GM19043 (cell line): ENCODE results near the gene TGOLN2.

ENCODE experiments used
- ATAC-seq: cut with Tn5 transposase; IDR thresholded peaks from one replicate; pipeline ENCODE4 v1.9.1; 2021; ENCODE audit warnings: low read depth; ENCODE audit not compliant: unreplicated experiment

TGOLN2 gene

DNA sequence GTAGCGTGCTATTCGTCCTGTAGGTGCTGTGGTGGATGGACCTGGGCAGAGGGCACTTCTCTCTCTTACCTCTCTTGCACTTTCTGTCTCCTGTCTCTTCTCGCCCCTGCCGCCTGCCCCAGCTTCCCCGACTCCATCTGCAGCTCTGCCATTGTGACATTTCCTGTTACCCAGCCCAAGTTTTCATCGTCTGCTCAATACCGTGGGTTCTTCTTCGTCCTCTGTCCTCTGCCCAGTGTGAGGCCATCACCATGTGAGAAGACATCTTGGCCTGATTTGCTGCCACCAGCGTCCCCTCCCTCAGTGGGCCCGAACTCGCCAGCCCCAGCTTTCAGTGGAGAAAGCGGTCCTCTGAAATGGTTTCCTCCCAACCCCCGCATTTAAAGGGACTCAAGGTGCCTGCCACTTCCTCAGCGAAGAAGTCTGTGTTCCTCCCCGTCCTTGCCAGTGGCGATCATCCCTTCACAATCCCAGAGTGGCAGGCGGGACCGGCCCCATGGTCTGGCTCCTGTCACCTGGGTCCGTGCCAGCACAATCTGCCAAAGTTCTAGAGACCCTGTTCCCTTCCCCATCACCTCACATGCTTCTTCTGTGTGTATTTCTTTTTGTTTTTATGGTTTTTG, 18.0 kb downstream of the TGOLN2 start:
- ATAC-seq, result no peak

DNA sequence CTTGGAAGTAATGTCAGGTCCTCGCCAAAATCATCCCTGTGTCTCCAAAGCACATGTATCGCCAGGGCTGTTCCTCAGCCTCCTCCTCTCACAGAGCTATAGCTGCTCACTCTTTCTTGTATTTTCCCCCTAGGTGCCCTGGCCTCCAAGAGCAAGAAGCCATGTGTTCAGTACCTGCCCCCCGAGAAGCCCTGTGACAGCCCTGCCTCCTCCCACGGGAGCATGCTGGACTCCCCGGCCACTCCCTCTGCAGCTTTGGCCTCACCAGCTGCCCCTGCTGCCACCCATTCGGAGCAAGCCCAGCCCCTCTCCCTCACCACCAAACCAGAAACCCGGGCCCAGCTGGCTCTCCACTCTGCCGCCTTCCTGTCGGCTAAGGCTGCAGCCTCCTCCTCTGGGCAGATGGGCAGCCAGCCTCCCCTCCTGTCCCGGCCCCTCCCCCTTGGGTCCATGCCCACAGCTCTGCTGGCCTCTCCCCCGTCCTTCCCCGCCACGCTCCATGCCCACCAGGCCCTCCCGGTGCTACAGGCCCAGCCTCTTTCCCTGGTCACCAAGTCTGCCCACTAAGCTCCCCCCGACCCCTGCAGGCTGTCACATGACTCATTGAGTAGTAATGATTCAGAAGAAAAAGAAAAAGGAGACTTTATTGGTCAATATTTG, 18.8 kb downstream of the TGOLN2 start:
- ATAC-seq, result no peak

DNA sequence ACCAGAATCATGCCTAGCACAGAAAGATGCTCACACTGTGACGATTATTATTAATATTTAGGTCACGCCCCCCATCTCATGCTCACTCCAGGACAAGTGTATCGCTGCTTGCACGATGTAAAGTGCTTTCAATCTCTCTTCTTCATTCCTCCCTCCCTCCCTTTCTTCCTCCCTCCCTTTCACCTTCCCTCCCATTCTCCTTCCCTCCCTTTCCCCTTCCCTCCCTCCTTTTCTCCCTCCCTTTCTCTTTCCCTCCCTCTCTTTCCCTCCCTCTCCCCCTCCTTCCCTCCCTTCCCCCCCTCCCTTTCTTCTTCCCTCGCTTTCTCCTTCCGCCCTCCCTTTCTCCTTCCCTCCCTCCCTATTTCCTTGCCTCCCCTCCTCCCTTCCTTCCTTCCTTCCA, 19.6 kb downstream of the TGOLN2 start:
- ATAC-seq, result no peak

DNA sequence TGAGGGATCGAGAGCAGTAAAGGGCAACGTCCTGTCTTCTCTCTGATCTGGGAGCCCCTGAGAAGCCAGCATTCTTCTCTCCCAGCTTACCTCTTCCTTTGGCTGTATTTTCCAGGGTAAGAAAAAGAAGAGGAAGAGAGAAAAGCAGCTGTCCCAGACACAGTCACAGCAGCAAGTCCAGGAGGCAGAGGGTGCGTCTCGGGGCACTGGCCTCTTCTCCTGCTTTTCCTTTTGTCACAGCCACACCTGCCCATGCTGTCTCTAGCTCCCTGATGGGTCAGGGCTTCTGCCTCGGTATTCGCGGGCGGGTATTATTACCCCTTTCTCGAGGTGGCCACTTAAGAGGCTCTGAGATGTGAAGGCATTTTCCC, 20.3 kb downstream of the TGOLN2 start:
- no peak for ATAC-seq

DNA sequence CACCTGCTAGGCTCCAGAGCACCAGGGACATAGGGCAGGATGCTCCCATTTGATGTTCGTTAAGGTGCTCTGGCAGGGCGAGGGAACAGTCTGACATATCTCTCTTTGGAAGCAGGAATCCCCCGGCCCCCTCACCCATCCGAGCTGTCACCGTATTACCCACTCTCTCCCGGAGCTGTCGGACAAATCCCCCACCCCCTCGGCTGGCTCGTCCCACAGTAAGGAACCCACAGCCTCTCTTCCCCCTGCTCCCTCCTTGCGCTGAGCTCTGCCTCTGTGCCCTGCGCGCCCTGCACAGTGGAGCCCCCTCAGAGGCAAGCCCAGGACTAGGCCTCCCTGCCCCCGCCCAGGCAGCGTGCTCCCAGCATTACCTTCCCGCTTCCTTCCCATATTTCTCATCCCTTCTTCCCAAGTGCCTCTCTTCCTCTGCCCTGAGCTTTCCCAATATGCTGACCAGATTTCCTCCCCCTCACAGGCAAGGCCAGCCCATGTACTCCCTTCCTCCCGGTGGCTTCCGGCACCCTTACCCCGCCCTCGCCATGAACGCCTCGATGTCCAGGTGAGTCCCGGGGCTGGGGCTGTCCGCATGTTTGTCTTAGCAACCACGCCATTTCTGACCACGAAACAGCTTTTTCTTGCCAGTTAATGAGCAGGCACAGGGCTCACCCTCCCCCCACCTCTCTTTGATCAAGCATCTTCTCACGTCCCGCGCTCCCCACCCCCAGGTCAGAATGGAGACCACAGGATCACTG, 23.8 kb downstream of the TGOLN2 start:
- ATAC-seq, result no peak

DNA sequence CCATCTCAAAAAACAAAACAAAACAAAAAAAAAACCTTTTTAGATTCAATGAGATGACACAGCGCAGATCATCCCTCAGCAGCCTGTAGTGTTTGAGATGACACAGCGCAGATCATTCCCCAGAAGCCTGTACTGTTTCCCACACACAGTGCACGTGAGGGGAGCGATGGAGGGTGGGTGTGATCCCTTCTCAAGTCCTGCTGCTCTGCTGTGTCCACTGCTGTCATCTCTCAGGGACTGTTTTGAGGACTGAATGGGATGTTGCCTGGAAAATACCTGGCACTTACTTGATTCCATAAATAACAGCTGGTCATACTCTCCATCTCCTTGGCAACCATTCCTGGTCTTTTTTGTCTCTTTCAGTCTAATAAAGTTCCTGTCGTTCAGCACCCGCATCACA, 25.7 kb downstream of the TGOLN2 start:
- no peak for ATAC-seq

DNA sequence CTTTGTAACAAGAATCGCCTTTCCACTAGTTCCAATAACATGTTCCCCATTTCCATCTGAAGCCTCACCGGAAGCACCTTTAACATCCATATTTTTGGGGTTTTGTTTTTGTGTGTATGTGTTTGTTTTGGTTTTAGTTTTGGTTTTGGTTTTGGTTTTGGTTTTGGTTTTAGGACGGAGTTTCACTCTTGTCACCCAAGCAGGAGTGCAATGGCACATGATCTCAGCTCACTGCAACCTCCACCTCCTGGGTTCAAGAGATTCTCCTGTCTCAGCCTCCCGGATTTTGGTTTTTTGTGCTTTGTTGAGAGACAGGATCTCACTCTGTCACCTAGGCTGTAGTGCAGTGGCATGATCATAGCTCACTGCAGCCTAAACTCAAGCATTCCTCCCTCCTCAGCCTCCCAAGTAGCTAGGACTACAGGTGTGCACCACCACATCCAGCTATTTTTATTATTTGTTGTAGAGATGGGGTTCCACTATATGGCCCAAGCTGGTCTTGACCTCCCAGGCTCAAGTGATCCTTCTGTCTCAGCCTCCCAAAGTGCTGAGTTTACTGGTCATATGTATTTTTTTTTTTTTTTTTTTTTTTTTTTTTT, 36.3 kb downstream of the TGOLN2 start:
- ATAC-seq, result no peak

DNA sequence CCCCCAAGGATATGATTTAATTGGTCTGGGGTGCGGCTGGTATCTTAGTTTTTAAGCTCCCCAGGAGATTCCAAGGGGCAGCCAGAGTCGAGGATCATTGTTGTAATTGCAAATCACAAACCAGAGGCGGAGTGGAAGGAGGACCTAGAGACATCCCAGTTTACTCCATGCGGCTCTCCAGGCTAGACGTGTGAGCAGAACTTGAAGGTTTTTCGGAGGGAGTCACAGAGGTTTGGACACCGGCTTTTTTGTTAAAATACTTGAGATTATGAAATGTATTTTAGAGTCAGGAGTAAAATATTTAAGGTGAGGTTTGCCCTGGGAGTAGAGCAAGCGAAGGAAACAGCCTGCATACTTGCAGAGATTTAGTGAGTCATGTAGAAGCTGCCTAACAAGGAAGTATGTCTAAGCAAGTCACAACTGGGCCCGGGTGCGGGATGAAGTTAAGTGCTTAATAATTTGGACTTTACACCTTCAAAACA, 39.5 kb downstream of the TGOLN2 start:
- no peak for ATAC-seq

DNA sequence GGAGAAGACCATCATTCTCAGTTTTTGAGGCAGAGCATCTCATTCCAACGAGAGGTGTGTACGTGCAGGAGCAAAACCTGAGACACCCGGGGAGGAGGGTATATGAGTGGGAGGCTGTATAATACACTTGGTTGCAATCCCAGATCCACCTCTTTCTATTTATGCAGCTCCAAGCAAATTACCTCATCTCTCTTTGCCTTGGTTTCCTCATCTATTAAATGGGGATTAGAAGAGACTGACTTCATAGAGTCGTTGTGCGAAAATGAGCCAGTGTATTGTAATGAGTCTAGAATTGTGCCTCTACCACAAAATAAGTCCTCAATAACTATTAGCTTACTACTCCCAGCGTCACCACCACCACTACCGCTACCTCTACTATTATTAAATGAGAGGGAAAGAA, 40.1 kb downstream of the TGOLN2 start:
- no peak for ATAC-seq

DNA sequence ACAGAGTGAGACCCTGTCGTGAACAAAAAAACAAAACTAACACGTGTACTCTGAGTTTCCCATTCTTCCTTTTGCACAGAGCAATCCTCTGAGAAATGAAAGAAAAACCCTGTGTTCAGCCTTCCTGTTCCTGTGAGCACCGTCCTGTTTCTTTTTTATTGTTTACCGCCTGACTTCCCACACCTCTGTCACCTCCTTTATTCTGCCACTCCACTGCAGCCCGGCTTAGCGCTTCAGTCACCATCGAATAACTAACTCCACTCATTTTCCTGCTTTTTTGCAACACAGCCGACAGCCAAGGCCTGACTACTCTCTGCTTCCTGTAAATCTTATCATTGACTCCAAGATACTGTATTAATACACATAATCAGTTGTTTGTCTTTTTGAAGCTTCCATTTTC, 40.9 kb downstream of the TGOLN2 start:
- ATAC-seq, result no peak

DNA sequence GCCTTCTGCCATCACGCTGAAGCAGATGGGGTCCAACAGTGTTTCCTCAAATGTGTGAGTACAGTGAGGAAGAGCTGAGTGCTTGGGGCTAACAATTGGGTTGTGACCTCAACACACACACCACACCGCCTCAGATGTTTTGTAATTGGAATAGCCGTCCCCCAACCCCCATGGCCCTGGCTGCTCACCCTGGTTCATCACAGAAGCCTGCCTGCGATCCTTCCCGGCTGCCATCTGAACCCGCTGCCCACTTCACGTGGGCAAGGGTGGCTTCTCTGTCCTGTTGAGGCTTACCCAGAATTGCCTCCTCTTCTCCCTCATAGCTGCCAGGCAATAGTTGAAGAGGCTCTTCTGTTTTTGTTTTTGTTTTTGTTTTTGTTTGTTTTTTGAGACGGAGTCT, 44.1 kb downstream of the TGOLN2 start:
- no peak for ATAC-seq

DNA sequence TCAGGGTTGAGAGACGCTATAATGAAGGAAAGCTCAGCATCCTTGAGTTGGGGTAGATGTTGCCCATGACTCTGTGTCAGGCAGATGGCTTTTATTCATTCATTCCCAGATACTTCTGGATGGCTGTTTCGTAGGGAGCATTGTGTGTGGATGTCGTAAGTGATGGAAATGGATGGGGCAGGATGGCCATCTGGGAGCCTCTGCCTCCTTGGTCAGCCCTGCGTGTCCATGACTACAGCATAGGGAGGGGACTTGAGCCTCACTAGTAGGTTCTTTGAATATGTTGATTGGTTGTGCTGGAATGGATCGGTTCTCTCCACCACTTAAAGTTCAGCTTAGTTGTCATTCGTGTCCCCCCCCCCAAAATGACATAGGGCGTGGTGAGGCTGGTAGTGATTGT, 44.9 kb downstream of the TGOLN2 start:
- ATAC-seq, result no peak

DNA sequence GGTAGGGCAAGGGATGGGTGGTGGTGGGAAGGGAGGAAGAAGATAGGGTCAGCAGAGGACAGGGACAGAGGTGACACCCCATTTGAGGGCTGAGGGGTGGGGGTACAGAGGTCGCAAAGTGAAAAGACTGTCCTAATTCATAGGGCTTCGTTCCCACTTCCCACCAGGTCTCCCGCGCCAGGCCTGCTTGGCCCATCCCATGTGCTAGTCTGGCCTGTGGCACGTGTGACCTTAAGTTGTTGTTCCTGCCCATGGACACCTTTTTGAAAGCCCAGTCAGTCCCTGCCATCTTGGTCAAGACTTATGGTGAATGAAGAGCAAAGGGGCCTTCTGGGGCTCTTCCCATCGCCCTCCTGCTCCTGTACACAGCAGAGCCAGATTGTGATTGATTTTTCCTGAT, 46.2 kb downstream of the TGOLN2 start:
- no peak for ATAC-seq

DNA sequence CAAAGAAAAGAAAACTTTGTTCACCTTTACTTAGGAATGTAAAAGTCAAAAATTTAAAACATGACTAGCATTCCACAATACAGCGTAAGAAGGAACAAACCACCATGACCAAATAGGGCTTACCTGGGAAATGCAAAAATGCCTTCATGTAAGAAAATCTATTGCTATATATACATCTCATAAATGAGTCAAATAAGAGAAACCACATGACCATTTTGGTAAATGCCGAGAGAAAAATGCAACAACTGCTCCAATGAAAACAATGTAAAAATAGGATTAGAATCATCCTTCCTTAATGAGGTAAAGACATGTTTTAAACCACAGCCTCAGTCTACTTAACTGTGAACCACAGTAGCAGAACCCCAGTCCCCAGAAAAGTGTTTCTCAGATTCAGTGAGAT, 49.4 kb downstream of the TGOLN2 start:
- ATAC-seq, result no peak

DNA sequence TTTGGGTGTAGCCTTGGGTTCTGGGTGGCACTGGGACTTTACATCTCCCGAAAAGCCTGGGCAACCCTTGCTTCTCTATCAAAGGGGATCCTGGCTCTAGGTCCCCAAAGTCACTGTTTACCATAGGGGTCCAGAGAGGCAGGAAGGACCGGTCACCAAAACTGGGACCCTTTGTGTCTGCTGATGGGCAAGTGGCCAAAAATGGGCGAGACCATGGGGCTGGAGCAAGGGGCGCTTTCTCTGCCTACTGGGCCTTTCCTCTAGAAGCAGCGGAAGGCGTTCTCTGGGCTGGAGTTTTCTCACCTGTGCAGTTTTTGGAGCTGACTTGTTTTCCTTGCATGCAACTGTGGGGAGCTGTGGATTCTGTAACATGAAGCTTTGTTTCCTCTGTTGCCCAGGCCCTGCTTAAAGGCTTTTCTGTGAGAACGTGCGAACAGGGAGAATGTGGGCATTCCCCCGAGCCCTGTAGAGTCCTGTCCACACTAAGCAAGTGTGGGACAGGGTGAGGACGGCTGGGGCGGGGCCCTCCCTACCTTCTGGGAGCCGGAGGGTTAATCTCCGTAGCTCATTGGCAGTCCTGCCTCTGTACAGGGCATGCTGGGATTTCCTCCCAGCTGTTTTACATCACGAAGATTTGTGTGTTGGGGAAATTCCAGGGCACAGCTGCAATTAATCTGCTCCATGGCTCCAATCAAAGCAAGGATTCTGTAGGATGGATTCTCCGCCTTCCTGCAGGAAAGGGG, 50.2 kb downstream of the TGOLN2 start:
- no peak for ATAC-seq

DNA sequence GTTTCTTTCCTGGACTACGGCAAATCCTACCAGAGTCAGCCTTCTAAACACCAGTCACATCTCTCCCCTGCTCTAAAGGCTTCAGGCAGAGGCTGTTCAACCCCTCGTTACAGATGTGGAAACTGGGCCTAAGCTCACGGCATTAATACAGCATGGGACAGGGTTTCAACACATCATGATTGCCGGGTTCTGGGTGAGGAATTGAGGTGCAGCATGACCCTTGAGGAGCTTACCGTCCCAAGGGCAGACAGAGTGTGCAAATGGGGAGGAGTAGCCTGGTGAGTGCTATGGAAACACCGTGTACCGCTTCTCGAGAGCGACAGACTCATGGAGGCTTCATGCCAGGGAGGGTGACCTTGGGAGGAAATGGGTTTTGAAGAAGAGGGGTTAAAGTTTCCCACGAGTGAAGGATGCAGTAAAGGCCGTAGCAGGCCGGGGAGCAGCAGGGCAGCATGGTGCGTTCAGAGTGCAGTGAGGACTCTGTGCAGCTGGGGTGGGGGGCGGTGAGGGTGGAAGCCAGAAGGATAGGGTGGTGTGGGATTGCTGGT, 51.1 kb downstream of the TGOLN2 start:
- no peak for ATAC-seq

DNA sequence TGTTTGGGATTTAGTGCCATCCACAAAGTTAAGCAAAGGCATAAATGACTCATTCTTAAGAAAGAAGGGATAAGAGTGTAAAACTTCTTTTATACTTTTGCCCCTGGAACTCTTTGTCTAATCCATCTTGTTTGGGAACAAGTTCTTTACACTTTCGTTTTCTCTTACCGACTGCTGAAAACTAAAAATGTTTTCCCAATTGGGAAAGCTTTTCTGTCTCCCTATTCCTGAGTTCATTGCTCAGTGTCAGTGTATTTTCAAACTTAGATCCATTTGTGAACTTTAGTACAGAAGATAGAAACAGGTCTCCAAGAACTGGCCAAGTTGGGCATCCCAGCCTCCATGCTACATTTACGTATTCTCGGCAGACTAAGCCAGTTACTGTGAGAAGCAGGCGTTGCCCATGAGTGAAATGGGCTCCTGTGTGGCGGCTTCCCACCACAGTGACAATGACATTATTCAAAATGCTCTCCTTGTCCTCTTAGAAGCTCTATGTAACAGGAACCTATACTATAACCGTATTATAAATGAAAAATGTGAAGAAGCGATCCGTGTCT, 51.7 kb downstream of the TGOLN2 start:
- no peak for ATAC-seq

DNA sequence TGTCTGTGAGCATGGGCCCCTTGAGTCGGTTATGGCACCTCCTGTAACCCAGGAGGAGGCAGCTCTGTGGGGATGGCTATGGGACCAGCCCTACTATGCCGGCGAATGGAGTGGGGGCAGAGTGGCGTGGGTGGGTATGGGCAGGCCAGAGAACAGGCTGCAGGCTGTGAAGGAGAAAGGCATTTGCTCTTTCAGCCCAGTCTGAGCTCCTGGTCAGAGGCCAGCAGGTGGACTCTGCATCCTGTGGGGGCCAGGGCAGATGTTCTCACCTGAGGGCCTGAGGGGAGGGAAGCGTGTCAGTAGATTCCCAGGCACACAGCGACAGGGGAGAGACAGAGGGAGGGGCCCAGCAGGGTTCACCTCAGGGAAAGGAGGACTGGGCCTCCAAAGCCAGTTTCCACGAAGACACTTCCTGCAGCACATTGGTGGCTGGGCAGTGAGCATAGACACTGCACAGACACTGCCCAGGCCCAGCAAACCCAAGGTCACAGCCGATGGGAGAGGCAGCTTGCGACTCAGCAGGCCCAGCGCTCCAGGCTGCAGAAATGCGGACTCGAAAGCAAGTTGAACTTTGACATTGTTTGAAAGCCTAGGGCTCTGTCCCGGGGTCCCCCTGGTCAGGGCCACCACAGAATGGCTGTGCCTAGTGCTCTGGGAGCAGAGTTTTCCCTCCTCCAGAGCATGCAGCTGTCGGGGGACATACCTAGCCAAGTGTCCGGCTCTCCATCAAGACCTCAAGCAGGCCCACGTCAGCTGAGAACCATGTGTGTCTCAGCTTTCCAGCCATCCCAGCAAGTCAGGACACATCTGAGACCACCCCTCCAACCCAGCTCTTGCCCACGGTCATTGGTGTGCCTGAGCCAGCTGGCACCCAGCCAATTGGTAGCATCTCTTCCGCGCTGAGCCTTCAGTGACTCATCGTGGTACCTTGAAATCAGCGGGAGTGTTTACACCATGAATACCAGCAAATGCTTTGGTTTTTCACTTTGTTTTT, 53.8 kb downstream of the TGOLN2 start:
- no peak for ATAC-seq

DNA sequence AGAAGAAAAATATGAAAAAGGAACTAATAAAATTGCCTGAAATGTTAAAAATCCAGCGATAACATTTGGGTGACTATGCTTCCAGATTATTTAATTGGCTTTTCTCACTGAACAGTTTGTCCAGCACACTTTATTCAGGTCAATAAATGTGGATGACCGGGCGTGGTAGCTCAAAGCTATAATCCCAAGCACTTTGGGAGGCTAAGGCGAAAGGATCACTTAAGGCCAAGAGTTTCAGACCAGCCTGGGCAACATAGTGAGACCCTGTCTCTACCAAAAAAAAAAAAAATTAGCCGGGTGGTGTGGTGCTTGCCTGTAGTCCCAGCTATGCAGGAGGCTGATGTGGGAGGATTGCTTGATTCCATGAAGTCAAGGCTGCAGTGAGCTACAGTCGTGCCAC, 55.4 kb downstream of the TGOLN2 start:
- ATAC-seq, result no peak
